ENCODE measurements around the gene TEX2. TPM values are rescaled to one million over a fixed set of nuclear protein-coding genes. Genes with fewer than 3 reads are reported as not detected.
A peak's percentile ranks its signal among the peaks of the same experiment; 100 is the strongest.

TEX2 gene, protein sequence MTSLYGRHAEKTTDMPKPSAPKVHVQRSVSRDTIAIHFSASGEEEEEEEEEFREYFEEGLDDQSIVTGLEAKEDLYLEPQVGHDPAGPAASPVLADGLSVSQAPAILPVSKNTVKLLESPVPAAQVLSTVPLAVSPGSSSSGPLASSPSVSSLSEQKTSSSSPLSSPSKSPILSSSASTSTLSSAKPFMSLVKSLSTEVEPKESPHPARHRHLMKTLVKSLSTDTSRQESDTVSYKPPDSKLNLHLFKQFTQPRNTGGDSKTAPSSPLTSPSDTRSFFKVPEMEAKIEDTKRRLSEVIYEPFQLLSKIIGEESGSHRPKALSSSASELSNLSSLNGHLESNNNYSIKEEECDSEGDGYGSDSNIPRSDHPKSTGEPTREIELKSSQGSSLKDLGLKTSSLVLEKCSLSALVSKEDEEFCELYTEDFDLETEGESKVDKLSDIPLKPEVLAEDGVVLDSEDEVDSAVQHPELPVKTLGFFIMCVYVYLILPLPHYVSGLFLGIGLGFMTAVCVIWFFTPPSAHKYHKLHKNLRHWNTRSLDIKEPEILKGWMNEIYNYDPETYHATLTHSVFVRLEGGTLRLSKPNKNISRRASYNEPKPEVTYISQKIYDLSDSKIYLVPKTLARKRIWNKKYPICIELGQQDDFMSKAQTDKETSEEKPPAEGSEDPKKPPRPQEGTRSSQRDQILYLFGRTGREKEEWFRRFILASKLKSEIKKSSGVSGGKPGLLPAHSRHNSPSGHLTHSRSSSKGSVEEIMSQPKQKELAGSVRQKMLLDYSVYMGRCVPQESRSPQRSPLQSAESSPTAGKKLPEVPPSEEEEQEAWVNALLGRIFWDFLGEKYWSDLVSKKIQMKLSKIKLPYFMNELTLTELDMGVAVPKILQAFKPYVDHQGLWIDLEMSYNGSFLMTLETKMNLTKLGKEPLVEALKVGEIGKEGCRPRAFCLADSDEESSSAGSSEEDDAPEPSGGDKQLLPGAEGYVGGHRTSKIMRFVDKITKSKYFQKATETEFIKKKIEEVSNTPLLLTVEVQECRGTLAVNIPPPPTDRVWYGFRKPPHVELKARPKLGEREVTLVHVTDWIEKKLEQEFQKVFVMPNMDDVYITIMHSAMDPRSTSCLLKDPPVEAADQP
- total RNA-seq, result 10 to 100 TPM; 29.1 to 46.6 (median 33.7) TPM
- long read RNA-seq, partial matches to known transcripts, result 3 of 9 reads
- long read RNA-seq, other reads (novel, unspliced or antisense), result 6 of 9 reads

DNA sequence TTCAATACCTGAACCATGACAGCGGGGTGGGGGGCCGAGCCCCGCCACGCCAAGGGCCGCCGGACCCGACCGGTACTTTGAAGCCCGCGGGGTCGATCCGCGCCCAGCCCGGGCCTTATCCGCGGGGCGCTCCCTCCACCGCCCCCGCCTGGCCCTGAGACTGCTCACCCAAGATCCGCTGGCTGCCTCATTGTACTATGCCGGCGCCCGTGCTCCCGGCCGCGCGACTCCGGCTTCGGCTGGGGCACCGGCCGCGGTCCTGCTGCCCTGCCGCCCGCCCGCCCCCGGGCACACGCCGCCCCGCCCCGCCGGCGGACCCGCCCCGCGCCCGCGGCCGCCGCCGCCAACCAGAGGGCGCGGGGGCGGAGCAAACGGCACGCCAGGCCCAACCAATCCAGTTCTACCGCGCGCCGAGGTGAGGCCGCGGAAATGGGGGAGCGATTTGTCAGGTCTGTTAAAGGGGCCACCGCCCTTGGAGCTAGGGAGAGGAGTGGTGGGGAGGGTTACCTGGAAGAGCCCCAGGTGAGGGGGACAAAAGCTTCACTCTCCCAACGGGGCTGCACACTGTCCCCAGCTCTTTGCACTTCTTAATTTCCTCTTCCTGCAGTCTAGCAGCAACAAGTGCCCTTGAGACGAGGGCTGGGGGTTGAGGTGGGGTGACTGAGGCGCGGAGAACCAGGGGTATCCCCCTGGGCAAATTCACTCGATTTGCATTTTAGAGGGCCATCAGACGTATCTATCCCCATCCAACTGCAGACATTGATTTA lies at the start of gene TEX2:
Gene TEX2 (minus strand): TSS at position 261 of the 767 bp plus-strand sequence. CDS start 49,043 bp downstream, outside the sequence.
- Histone ChIP-seq H3K27ac (peak within 1 kb of the TSS; percentile 67 to 85 (median 80)), H3K36me3 (no peaks in the 10 kb centered on the region), H3K4me3 (peak within 1 kb of the TSS; percentile 90 to 96 (median 96)), H3K4me1 (peaks cover 0 to 37% (median 20%) of the 10 kb centered on the region in 4 donors), H3K27me3 (no peaks in the 10 kb centered on the region), H3K9me3 (no peaks in the 10 kb centered on the region)
- peak; percentile 79 to 90 (median 86) for ATAC-seq
- peak; percentile 90 to 94 (median 93) for DNase-seq
- WGBS (ENCODE audit: insufficient coverage, low coverage, low lambda C conversion rate, missing lambda C conversion rate), result 8% methylated on average over 5 of the region's 69 CpGs
- peak; percentile 80 for TF ChIP-seq POLR2A (IDR thresholded peaks at IDR 0.05)
- TF ChIP-seq, protein P1, sequence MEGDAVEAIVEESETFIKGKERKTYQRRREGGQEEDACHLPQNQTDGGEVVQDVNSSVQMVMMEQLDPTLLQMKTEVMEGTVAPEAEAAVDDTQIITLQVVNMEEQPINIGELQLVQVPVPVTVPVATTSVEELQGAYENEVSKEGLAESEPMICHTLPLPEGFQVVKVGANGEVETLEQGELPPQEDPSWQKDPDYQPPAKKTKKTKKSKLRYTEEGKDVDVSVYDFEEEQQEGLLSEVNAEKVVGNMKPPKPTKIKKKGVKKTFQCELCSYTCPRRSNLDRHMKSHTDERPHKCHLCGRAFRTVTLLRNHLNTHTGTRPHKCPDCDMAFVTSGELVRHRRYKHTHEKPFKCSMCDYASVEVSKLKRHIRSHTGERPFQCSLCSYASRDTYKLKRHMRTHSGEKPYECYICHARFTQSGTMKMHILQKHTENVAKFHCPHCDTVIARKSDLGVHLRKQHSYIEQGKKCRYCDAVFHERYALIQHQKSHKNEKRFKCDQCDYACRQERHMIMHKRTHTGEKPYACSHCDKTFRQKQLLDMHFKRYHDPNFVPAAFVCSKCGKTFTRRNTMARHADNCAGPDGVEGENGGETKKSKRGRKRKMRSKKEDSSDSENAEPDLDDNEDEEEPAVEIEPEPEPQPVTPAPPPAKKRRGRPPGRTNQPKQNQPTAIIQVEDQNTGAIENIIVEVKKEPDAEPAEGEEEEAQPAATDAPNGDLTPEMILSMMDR (IDR thresholded peaks at IDR 0.05), result no peak
- intact Hi-C loops (cut with DNase I), result loop anchor here in 1 of 2 donors (10.0 kb wide), 1 partner anchor 108 kb away; no protein-coding TSS in a partner anchor

DNA sequence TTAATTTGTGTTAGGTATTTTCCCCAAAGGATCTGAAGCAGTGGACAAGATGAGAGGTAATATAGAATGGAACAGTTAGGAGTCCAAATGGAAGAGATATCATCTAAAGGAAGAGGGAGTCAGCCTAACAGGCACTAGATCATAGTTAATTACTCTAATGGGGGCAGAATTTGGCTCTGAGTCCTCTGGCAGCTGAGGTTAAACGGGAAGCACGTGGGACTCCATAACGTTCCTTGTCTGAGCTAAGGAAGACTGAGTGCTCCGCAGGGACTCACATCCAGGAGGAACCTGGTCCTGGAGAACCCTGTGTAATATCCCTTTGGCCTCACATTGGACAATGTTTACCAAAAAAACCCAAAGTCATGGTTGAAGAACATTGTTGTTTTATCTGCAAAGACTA lies 46.6 kb upstream of the TEX2 start:
- peaks cover 0 to 2% (median 0%) of the 10 kb centered on the region in 4 donors for H3K4me1 ChIP-seq
- intact Hi-C loops (cut with DNase I), result loop anchor here in 1 of 2 donors (5.0 kb wide), 1 partner anchor 108 kb away; no protein-coding TSS in a partner anchor
- no peaks in the 10 kb centered on the region for H3K27me3 ChIP-seq
- H3K4me3 ChIP-seq, result no peak overlapping the region
- 61% methylated on average over 4 of the region's 4 CpGs for WGBS (ENCODE audit: insufficient coverage, low coverage, low lambda C conversion rate, missing lambda C conversion rate)
- H3K27ac ChIP-seq, result no peak overlapping the region
- no peak for TF ChIP-seq POLR2A (IDR thresholded peaks at IDR 0.05)
- ATAC-seq (no peak), DNase-seq (no peak)
- H3K36me3 ChIP-seq, result no peaks in the 10 kb centered on the region
- H3K9me3 ChIP-seq, result no peaks in the 10 kb centered on the region

DNA sequence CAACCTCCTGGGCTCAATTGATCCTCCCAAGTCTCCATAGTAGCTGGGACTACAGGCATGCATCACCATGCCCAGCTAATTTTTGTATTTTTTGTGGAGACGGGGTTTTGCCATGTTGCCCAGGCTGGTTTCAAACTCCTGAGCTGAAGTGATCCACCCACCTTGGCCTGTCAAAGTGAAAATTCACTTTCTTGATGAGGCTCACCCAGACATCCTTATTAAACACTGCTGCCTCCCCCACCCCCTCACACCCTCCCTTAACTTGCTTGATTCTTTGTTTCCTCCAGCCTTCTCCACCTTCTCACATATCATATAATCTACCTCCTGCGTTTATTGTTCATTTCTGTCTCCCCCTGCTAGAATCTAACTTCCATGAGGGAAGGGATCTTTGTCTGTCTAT lies 46.0 kb upstream of the TEX2 start:
- intact Hi-C loops (cut with DNase I), result loop anchor here in 1 of 2 donors (5.0 kb wide), 1 partner anchor 108 kb away; no protein-coding TSS in a partner anchor
- TF ChIP-seq POLR2A (IDR thresholded peaks at IDR 0.05), result no peak
- TF ChIP-seq, protein P1 (IDR thresholded peaks at IDR 0.05), result no peak

DNA sequence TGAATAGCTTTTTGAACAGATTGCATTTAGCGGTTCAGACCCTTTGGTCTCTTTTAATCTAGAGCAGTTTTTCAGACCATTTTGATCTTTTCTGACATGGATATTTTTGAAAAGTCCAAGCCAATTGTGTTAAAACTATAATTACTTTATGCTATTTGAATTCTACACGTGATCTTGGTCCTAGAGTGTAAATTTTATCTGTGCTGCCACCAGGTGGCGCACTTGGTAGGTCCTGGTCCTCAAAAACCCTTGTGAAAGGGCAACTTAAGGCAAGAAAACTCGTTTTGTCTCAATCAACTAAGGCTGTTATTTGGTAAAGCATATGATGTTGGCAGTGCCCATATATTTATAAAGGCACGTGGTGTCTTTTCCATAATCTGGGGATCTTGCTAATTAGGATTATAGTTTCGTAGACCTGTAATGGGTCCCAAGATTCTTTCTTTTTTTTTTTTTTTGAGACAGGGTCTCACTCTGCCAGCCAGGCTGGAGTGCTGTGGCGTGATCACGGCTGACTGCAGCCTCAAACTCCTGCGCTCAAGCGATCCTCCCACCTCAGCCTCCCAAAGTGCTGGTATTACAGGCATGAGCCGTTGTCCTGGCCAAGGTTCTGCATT lies 43.9 kb upstream of the TEX2 start:
- Histone ChIP-seq H3K9me3 (no peaks in the 10 kb centered on the region), H3K4me1 (peaks cover 0 to 8% (median 2%) of the 10 kb centered on the region in 4 donors), H3K36me3 (no peaks in the 10 kb centered on the region), H3K27me3 (no peaks in the 10 kb centered on the region), H3K27ac (no peak overlapping the region), H3K4me3 (no peak overlapping the region)
- ATAC-seq (peak; percentile 72 to 81 (median 74)), DNase-seq (peak in 2 of 3 donors; percentile 62 to 63)
- intact Hi-C loops (cut with DNase I), result loop anchor here in 1 of 2 donors (5.0 kb wide), 1 partner anchor 110 kb away; no protein-coding TSS in a partner anchor
- WGBS (ENCODE audit: insufficient coverage, low coverage, low lambda C conversion rate, missing lambda C conversion rate), result 37% methylated on average over 11 of the region's 11 CpGs
- TF ChIP-seq, protein P1 (IDR thresholded peaks at IDR 0.05), result peak; percentile 82 to 87 (median 86)
- no peak for TF ChIP-seq POLR2A (IDR thresholded peaks at IDR 0.05)

More for the DNA sequence above, 46.0 kb upstream of the TEX2 start:
- H3K4me3 ChIP-seq, result no peak overlapping the region
- ATAC-seq (no peak), DNase-seq (no peak)
- H3K36me3 ChIP-seq, result no peaks in the 10 kb centered on the region
- no peaks in the 10 kb centered on the region for H3K9me3 ChIP-seq
- peaks cover 0 to 2% (median 0%) of the 10 kb centered on the region in 4 donors for H3K4me1 ChIP-seq
- WGBS (ENCODE audit: insufficient coverage, low coverage, low lambda C conversion rate, missing lambda C conversion rate), result 80% methylated on average over 2 of the region's 2 CpGs
- no peaks in the 10 kb centered on the region for H3K27me3 ChIP-seq
- H3K27ac ChIP-seq, result no peak overlapping the region
